IPS DF 6.9 (cell line): ENCODE results near the gene SCFD2.
"Not testable (repeated sequence)": the region's sequence is repeated elsewhere in the genome, so short reads cannot be mapped to it uniquely, and the experiment has no call there.

Source experiments
- DNase-seq: peaks from one replicate; pipeline ENCODE4 v3.0.0-alpha.2; 2013; ENCODE audit warnings: low read depth, low spot score
- H3K27ac ChIP-seq: one replicate; pipeline ENCODE4 v1.5.1; 2013; ENCODE audit warnings: low read length, control low read depth
- H3K27me3 ChIP-seq: 2 replicates; pipeline ENCODE4 v1.6.1; 2013; ENCODE audit warnings: mild to moderate bottlenecking, low read length; ENCODE audit not compliant: control insufficient read depth, insufficient read depth
- H3K36me3 ChIP-seq: 2 replicates; pipeline ENCODE4 v1.6.1; 2013; ENCODE audit warnings: low read length; ENCODE audit not compliant: control insufficient read depth, insufficient read depth
- H3K4me1 ChIP-seq: 2 replicates; pipeline ENCODE4 v1.6.1; 2013; ENCODE audit warnings: low read length; ENCODE audit not compliant: control insufficient read depth, insufficient read depth
- H3K4me3 ChIP-seq: 2 replicates; pipeline ENCODE4 v1.5.1; 2013; ENCODE audit warnings: mild to moderate bottlenecking, low read length
- H3K9me3 ChIP-seq: 2 replicates; pipeline ENCODE4 v1.6.1; 2013; ENCODE audit warnings: low read length, inconsistent platforms; ENCODE audit not compliant: control insufficient read depth, insufficient read depth
- WGBS: extraction: QIAGEN DNeasy Blood & Tissue Kit; methylation state at CpG from one replicate; pipeline ENCODE4 v1.1.7; 2013; ENCODE audit warnings: mixed read lengths, missing lambda C conversion rate; ENCODE audit not compliant: insufficient read length, insufficient coverage; 5-methylcytosine and 5-hydroxymethylcytosine counted together

Gene SCFD2

DNA sequence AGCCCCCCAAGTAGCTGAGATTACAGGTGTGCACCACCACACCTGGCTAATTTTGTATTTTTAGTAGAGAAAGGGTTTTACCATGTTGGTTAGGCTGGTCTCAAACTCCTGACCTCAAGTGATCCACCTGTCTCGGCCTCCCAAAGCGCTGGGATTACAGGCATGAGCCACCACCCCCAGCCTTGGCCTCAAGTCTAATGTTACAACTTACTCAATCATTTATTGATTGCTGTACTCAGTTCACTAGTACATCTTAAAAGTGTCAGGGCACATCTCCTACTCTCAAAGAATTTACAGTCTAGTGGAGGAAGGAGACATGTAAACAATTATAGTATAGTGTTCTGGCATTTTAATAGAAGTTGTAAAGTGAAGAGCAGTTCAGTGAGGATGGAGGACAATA is 19.5 kb downstream of the SCFD2 start:
- not testable (repeated sequence) for DNase-seq, H3K36me3 ChIP-seq, H3K27me3 ChIP-seq, H3K27ac ChIP-seq, H3K4me1 ChIP-seq, H3K9me3 ChIP-seq, H3K4me3 ChIP-seq
- WGBS = no CpG with 5 or more reads among the region's 2 CpGs

DNA sequence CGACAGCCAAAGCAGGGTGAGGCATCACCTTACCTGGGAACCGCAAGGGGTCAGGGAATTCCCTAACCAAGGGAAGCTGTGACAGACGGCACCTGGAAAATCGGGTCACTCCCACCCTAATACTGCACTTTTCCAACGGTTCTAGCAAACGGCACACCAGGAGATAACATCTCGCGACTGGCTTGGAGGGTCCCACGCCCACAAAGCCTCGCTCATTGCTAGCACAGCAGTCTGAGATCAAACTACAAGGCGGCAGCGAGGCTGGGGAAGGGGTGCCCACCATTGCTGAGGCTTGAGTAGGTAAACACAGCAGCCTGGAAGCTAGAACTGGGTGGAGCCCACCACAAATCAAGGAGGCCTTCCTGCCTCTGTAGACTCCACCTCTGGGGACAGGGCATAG is 25.7 kb downstream of the SCFD2 start:
- H3K4me3 ChIP-seq, DNase-seq, H3K27me3 ChIP-seq, H3K36me3 ChIP-seq, H3K4me1 ChIP-seq, H3K9me3 ChIP-seq, H3K27ac ChIP-seq: not testable (repeated sequence)
- no CpG with 5 or more reads among the region's 12 CpGs for WGBS

DNA sequence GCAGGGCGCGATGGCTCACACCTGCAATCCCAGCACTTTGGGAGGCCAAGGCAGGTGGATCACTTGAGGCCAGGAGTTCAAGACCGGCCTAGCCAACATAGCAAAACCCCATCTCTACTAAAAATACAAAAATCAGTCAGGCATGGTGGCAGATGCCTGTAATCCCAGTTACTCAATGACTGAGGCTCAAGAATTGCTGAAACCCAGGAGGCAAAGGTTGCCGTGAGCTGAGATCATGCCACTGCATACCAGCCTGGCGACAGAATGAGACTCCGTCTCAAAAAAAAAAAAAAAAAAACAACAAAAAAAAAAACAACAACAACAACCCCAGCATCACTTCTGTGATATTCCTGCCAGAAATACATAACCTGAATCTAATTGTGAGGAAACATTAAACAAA is 30.9 kb downstream of the SCFD2 start:
- H3K27me3 ChIP-seq, H3K27ac ChIP-seq, H3K4me1 ChIP-seq, H3K36me3 ChIP-seq, DNase-seq, H3K9me3 ChIP-seq, H3K4me3 ChIP-seq: not testable (repeated sequence)
- no CpG with 5 or more reads among the region's 6 CpGs for WGBS

DNA sequence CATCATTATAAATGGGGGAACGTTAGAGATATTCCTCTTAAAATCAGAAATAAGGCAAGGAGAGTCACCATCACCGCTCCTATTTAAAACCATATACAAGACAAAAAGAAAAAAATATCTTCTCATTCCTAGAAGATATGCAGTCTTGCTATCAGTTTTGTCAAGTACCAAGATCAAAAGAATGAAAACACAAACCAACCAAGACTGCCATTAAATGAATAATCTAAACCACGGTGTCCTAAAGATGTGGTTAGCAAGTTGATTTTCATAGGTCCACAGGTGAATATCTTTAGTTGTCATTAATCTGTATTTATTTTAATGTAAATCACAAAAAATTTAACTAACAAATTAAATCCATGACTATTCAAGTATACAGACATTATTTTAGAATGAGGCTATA is 39.3 kb downstream of the SCFD2 start:
- Histone ChIP-seq H3K36me3 (no peaks in the 10 kb centered on the region), H3K9me3 (no peaks in the 10 kb centered on the region), H3K27me3 (no peaks in the 10 kb centered on the region), H3K4me3 (no peak overlapping the region), H3K4me1 (no peaks in the 10 kb centered on the region), H3K27ac (no peak overlapping the region)
- no peak for DNase-seq
- WGBS = no CpG with 5 or more reads among the region's 3 CpGs

DNA sequence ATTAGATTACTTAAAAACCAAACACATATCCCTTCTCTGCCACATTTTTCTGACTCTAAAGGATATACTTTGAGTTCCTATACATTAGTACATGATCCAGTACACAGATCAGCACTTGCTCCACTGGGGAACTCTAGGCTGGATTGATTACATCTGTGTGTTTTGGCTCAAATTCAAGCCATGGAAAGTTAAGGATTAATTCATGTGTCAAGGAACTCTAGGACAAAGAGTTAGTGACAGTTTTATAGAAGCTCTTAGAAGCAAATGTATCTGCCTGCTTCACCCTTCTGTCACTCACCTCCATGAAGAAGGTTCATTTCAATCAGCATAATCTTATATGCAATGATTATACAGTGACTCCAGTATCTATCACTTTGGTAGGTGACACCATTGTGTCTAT is 43.2 kb downstream of the SCFD2 start:
- H3K4me3 ChIP-seq = no peak overlapping the region
- H3K4me1 ChIP-seq = no peaks in the 10 kb centered on the region
- no peaks in the 10 kb centered on the region for H3K36me3 ChIP-seq
- H3K9me3 ChIP-seq = no peaks in the 10 kb centered on the region
- H3K27ac ChIP-seq = no peak overlapping the region
- H3K27me3 ChIP-seq = no peaks in the 10 kb centered on the region
- DNase-seq = no peak

DNA sequence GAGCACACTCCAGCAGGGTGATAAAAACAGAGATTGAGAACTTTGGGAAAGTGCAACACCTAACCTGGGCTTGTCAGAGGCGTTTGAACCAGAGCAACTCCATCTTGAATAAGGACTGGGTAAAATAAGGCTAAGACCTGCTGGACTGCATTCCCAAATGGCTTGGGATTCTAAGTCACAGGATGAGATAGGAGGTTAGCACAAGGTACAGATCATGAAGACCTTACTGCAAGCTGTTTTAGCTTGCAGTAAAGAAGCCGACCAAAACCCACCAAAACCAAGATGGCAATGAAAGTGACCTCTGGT is 43.9 kb downstream of the SCFD2 start:
- no peaks in the 10 kb centered on the region for H3K9me3 ChIP-seq

DNA sequence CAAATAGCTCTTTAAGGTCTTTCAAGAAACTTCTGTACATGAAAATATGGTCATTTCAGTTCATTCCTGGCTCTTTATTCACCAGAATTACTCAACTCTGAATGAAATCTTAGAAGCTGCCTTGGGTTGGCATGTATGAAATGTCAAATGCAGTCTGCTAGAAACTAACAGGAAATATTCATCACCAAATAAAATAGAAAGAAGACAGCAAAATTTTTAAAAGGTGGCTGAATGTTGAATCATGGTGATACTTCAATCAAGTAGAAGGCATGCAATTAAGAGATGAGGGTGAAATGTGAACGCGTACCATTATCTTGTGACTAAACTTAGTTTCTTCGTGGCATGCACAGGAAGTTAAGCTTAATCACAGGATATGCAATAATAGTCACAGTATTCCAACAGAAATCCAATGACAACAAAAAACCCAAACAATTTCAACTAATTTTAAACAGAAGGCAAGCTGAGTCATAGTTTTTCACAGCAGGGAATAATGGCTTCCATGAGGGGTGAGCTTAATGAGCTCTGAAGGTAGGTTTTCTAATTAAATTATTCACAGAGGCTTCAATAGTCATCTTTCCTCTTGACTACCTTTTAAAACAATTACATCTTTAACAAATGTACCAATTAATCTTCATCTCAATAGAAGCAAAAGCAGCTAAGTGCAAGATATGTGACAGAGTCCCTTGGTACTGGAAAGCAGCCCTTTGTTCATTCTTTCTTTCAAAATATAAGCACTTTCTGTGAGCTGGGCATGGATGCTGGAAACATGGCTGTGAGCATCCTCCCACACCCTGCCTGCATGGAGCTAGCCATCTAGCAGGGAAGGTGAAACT is 44.5 kb downstream of the SCFD2 start:
- Histone ChIP-seq H3K27ac (no peak overlapping the region), H3K9me3 (no peaks in the 10 kb centered on the region), H3K36me3 (no peaks in the 10 kb centered on the region), H3K4me1 (no peaks in the 10 kb centered on the region), H3K4me3 (no peak overlapping the region), H3K27me3 (no peaks in the 10 kb centered on the region)
- WGBS = no CpG with 5 or more reads among the region's 3 CpGs
- no peak for DNase-seq

More for the DNA sequence above, 43.9 kb downstream of the SCFD2 start:
- no CpG with 5 or more reads among the region's 2 CpGs for WGBS
- no peaks in the 10 kb centered on the region for H3K36me3 ChIP-seq
- no peak overlapping the region for H3K4me3 ChIP-seq
- H3K27me3 ChIP-seq = no peaks in the 10 kb centered on the region
- DNase-seq = no peak
- H3K4me1 ChIP-seq = no peaks in the 10 kb centered on the region
- H3K27ac ChIP-seq = no peak overlapping the region

DNA sequence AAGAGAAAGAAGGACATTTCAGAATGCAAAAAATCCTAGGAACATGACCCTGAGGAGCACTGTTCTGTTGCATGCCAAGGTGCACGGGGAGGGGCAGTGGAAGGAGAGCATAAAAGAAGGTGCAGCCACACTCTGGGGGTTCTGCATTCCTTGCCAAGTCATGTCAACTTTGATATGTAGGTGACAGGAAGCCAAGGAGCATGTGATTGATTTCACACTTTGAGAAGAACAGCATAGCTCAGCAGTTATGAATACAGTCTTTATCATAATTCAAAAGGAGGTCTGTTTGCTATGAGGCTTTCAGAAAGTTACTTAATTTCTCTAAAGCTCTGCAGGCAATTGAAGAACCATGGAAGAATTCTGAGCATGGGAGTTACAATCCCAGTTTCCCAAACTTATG is 50.6 kb downstream of the SCFD2 start:
- WGBS = no CpG with 5 or more reads among the region's 1 CpG
- no peak for DNase-seq

DNA sequence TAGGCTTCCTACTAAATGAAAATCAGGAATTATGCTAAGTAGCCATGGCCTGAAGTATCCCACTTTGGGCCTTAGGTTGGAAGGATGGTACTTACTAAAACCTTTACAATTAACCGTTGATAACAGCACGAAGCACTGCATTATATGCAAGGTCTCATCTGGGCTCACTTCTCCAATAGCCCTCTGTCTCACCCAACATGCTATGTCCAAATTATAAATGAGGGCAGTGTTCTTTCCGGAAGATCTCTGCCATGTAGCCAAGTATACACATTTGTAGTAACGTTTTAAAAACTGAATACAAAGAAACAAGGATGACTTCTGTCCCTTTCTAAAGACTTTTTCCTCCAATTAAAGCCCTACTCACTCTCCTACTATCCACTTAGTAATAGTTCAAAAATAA is 51.6 kb downstream of the SCFD2 start:
- H3K27me3 ChIP-seq = no peaks in the 10 kb centered on the region
- no peaks in the 10 kb centered on the region for H3K9me3 ChIP-seq
- no peak for DNase-seq
- no peak overlapping the region for H3K27ac ChIP-seq
- H3K36me3 ChIP-seq = no peaks in the 10 kb centered on the region
- no CpG with 5 or more reads among the region's 4 CpGs for whole genome bisulfite sequencing
- H3K4me1 ChIP-seq = no peaks in the 10 kb centered on the region
- H3K4me3 ChIP-seq = no peak overlapping the region

More for the DNA sequence above, 50.6 kb downstream of the SCFD2 start:
- H3K4me3 ChIP-seq = no peak overlapping the region
- H3K27ac ChIP-seq = no peak overlapping the region
- no peaks in the 10 kb centered on the region for H3K27me3 ChIP-seq
- no peaks in the 10 kb centered on the region for H3K4me1 ChIP-seq
- no peaks in the 10 kb centered on the region for H3K36me3 ChIP-seq
- H3K9me3 ChIP-seq = no peaks in the 10 kb centered on the region

DNA sequence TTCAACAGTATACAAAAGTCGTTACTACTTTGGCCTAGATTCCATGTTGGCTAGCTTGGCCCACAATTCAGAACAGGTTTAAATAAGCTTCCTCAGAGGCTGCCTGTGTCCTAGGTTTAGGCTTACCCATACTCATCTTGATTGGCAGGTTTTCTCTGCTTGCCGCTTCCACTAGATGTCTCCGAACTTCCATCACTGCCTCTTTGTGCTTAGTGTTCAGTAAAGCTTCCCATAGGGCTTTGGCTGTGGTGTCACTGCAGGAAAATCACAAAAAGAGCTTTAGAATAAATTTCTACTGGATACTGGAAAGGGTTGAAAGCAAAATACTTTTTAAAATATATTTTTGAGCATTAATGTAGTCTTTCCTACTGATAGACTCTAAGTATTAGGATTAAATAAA is 52.4 kb downstream of the SCFD2 start:
- no peak overlapping the region for H3K4me3 ChIP-seq
- DNase-seq = no peak
- H3K4me1 ChIP-seq = no peaks in the 10 kb centered on the region
- H3K27me3 ChIP-seq = no peaks in the 10 kb centered on the region
- no CpG with 5 or more reads among the region's 3 CpGs for WGBS
- no peak overlapping the region for H3K27ac ChIP-seq
- H3K9me3 ChIP-seq = no peaks in the 10 kb centered on the region
- H3K36me3 ChIP-seq = no peaks in the 10 kb centered on the region

DNA sequence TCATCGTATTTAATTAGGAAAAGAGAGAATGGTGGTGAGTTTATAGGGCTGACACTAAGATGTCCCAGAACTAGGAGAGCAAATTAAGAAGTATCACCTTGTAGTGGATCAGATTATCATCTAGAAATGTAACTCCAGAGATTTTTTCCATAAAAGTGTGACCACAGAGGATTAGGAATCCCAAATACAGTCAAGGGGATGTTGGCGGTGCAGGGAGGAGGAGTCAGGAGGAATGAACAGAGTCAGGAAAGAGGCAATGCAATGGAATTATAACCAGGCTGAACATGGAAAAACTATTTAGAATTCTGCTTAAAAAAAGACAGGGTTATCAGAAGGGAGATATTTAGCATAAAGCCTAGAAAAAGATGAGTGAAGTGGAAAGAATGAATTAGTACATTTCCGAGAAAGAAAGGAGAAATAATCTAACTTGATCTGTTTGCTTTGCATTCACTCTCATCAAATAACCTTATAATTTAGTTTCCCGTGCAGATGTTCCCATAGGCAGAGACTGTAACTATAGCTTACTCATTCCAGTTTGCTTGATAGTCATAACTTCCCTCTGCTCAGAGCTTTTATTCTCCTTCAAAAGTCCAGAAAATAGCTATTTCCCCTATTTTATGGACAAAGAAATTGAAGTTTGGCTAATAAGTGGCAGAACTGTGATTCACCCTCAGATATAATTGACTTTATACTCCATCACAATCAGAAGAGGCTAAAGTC is 56.4 kb downstream of the SCFD2 start:
- H3K4me1 ChIP-seq = no peaks in the 10 kb centered on the region; the same call in 1 of the 2 replicates
- H3K9me3 ChIP-seq = no peaks in the 10 kb centered on the region
- DNase-seq = no peak
- no peaks in the 10 kb centered on the region for H3K36me3 ChIP-seq
- no peak overlapping the region for H3K27ac ChIP-seq
- WGBS = no CpG with 5 or more reads among the region's 4 CpGs
- no peaks in the 10 kb centered on the region for H3K27me3 ChIP-seq
- no peak overlapping the region for H3K4me3 ChIP-seq
